Measurements from ENCODE around the gene ZACN.

DNA sequence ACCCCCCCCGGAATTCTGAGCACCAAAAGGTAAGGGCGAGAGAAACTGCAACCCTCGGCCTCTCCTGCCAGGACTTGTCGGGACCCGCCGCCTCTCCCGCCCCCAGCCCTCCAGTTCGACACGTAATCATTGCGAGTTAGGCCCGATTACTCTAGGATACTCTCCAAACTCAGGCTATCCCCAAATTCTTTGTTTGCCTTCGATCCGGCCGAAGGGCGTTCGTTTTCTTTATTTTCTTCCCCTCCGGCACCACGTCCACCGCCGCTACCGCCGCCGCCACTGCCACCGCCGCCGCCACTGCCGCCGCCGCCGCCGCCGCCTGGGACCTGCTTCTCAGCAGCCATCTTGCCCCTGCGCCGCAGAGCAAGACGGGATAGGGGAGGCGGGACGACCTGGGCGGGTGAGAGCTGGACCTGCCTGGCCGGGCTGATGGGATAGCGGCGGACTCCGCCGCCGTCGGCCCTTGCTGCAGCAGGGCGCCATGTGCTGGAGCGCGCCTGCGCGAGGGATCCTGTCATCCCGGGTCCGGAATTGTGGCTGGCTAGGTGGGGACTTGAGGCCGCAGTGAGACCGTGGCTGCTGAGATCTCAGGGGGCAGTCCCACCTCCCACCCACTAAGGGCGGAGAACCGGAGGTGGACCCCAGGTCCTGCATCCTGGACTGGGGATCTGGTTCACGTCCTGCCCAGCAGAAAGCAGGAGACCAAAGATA lies 6.7 kb upstream of the ZACN start, which contains the start of gene SRP68:
- TF ChIP-seq, protein P1, sequence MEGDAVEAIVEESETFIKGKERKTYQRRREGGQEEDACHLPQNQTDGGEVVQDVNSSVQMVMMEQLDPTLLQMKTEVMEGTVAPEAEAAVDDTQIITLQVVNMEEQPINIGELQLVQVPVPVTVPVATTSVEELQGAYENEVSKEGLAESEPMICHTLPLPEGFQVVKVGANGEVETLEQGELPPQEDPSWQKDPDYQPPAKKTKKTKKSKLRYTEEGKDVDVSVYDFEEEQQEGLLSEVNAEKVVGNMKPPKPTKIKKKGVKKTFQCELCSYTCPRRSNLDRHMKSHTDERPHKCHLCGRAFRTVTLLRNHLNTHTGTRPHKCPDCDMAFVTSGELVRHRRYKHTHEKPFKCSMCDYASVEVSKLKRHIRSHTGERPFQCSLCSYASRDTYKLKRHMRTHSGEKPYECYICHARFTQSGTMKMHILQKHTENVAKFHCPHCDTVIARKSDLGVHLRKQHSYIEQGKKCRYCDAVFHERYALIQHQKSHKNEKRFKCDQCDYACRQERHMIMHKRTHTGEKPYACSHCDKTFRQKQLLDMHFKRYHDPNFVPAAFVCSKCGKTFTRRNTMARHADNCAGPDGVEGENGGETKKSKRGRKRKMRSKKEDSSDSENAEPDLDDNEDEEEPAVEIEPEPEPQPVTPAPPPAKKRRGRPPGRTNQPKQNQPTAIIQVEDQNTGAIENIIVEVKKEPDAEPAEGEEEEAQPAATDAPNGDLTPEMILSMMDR (IDR thresholded peaks at IDR 0.05): peak in 1 of 6 experiments; percentile 18
- peak in 2 of 4 donors; percentile 54 to 75 for TF ChIP-seq POLR2A (IDR thresholded peaks at IDR 0.05)

All from esophagus squamous epithelium (tissue), 4 donors.